Stimulated activated CD8-positive, alpha-beta memory T cell treated with anti-CD3 and anti-CD28 coated beads, Interleukin-15, amount 100 ng/mL, for 4 hours (primary cell): Measurements from ENCODE around the gene PSMD5.
A peak's percentile ranks its signal among the peaks of the same experiment; 100 is the strongest.
"Not testable (repeated sequence)": the region's sequence is repeated elsewhere in the genome, so short reads cannot be mapped to it uniquely, and the experiment has no call there.

Source experiments
- DNase-seq, 2 donors: peaks; one replicate each; pipeline ENCODE4 v3.0.0-alpha.2; 2020; ENCODE audit warnings: low read depth in 2 of 2

The PSMD5 gene

DNA sequence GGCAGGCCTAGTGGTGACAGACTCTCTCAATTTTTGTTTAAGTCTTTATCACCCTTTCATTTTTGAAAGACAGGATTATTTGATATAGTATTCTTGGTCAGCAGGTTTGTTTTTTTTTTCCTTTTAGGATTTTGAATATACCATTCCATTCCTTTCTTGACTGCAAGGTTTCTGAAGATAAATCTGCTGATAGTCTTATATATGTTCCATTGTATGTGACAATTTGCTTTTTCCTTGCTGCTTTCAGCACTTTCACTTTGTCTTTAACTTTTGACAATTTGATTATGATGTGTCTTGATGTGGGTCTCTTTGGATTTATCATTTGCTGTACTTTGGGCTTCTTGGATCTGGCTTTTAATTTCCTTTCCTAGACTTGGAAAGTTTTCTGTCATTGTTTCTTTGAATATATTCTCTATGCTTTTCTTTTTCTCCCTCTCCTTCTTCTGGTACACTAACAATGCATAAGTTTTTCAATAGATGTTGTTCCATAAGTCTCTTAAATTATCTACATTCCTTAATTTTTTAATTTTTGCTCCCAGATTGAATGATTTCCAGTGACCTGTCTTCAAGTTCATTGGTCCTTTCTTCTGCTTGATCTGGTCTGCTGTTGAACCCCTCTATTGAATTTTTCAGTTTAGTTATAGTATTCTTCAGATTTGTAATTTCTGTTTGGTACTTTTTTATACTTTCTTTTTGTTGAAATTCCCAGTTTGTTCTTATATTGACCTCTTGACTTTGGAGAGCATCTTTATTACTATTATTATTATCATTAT lies 34.9 kb downstream of the PSMD5 start:
- DNase-seq: no peak

DNA sequence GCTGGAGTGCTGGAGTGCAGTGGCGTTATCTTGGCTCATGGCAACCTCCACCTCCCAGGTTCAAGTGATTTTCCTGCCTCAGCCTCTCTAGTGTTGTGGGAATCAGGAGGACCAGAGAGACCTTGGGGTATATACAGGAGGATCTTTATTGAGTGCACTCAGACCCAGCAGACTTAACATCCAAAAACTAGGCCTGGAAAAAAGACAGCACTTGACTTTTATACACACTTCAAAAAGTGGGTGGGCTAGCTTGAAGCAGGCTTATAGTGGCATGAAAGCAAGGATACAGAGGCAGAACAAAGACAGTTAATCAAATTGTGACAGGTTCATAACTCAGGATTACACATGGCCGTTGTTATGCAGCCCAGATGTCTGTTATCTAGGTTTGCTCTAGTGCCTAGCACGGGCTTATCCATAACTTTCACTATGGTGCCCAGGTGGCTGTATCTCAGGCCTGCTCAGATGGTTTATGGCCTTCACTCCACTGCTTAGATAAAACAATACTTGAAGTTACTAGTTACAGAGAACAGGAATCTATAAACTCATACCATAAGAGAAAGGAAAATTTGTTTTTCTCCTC lies 37.8 kb downstream of the PSMD5 start:
- not testable (repeated sequence) for DNase-seq

DNA sequence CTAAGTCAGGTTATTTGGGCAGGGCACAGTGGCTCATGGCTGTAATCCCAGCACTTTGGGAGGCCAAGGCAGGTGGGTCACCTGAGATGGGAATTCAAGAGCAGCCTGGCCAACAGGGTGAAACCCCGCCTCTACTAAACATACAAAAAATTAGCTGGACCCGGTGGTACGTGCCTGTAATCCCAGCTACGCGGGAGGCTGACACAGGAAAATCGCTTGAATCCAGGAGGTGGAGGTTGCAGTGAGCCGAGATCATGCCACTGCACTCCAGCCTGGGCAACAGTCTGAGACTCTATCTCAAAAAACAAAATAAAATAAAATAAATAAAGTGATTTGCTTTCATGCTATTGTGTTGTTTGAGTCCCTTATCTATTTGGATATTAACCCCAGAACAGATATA lies 41.3 kb downstream of the PSMD5 start:
- no peak for DNase-seq

DNA sequence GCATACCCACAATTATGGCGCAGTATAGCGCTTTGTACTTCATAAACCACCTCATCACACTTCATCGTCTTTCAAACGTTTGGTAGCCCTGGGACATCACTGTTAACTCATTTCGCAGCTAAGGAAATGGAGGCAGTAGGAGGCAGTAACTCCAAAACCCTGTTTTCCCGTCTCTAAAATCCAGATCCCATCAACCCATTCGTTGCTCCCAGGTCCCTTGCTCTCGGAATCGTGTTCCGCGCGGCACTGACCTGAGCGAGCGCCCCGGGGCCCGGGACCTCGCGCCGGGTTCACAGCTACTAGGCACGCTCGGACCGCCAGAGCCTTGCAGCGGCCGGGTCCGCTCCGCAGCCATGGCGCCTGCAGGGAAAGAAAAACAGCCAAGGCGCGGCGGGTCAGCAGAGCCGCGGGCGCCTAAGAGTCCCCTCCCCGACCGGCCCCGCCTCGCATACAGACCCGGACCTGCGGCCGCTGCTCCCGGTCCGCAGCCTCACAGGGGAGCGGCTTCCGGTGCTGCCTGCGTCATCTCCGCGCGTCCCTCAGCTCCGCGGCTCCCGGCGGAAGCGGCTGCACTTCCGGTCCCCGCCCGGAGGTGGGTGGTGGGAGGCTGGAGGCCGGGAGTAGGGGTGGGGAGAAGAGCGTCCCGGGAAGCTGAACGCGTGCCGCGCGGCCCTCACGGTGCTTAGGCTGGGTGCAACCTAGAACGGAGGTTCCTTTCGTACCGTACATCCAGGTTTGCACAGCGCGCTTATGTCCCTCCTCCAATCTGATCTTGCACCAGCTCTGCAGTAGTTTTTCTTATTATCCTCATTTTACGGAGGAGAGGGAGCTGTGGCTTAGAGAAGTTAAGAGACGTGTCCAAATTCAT lies 49.6 kb downstream of the PSMD5 start, which contains the start of gene FBXW2:
Gene FBXW2, minus strand, starts transcription at position 519 of the 868 bp plus-strand sequence. CDS start 5,158 bp downstream, outside the sequence.
- DNase-seq: peak; percentile 65 to 75

DNA sequence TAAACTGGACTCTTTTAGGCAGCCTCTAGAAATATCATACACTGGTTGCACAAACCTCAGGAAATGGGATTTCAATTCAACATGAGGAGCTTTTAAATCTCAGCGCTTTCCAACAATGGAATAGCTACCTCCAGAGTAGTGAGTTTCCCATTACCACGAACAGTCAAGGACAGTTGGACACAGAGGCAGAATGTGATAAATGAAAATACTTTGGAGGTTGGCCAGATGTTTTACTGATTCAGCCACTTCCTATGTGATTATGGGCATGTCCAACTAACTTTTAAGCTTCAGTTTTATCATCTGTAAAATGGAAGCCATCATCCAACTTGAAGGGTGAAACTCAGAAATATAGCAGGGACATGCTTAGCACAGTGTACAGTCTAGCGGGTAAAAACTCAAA lies 51.6 kb downstream of the PSMD5 start:
- DNase-seq: no peak

DNA sequence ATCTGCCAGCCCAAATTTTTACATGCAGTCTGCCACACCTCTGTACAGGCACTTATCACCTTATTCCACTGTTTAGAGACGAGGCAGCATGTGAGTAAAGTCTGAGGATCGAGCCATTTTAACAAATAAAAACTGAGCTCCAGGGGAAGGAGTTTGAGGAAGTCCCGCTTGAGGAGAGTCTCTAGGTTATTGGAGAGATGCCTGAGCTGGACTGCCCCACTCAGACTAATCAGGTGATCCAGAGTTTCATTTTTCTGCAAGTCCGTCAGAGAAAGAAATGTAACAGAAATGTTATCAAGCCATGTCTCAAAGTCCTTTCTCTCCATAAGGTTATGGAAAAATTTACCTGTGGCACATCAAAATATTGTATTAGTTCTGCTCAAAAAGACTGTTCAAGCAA lies 54.8 kb downstream of the PSMD5 start:
- no peak for DNase-seq

DNA sequence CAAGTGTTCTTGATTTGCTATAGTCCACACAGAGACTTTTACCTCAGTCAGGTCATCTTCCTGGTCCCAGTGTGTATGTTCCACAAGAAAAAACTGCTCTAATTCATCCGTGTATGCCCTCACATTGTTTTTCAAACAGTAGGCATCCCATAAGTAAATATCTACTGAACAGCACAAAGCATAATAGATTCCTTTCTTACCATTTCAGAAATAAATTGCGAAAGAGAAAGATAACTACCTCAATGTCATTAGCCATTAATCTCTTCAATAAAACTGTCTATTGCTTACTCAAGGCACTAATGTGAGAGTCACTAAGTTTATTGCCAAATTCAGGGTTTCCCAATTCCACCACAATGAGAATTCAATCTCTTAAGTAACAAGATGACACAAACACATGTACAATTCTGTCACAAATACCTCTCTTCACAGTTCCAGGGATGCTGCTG lies 59.1 kb downstream of the PSMD5 start:
- no peak for DNase-seq

DNA sequence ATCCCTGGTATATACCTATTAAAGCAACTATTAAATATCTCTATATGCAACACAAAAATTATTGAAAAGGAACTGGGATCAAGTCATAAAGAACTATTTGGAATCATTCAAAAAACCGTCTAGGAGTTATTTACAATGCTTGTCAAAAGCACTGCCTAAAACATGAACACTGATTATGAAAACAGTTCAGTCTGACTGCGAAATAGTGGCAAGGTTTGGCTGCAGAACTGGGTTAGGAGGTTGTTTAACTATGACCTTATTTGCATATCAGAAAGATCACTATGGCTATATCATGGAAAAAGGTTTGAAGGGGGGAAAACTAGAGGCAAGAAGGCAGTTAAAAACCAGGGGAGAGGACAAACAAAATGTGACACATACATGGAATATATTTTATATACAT lies 61.5 kb downstream of the PSMD5 start:
- no peak for DNase-seq

DNA sequence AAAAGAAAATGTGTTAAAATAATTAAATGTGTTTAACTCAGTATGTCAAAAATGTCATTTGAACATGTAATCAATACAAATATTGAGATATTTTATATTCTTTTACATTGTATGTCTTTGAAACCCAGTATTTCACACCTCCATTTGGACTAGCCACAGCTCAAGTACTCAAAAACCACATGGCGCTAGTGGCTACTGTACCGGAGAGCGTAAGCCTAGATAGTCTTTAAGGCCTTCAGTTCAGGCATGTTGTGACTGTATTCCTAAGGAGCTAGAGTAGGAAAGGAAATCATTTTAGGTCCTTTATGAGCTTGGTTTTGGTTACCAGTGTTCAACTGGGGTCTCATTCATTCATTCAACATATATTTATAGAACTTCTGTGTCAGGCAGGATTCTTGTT lies 62.4 kb downstream of the PSMD5 start:
- no peak for DNase-seq

DNA sequence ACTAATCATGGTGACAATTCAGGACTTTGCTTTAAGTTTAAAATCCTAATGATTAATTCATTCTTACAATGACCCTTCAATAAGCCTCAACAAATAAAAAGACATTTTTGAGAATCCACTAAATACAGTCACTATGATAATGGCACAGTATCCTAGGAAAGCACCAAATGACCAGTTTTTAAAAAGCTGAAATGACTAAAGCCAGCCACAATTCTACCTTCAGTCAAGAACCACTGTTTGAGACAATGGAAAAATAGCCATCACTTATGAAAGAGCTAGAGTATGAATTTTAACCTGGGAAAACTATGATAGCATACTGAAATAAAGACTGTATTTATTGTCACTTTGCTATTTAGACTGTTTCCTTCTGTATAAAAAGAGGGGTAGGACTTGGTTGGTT lies 63.5 kb downstream of the PSMD5 start:
- no peak for DNase-seq

DNA sequence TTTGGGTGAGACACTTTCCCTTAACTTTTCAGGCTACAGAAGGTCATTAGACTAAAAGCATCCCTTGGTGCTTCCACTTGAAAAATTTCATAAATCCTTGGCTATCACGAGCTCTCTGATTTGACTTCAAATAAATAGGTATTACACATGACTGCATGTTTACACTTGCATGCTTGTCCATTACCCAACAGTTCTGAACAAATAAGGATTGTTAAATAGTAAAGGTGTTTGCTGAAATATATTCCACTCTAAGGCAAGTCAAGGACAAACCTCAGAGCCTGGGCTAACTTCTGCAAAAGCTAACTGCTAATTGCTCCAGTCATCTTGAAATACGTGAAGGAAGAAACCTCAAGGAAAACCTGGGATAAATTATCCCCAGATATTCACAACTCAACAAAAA lies 64.0 kb downstream of the PSMD5 start:
- no peak for DNase-seq

DNA sequence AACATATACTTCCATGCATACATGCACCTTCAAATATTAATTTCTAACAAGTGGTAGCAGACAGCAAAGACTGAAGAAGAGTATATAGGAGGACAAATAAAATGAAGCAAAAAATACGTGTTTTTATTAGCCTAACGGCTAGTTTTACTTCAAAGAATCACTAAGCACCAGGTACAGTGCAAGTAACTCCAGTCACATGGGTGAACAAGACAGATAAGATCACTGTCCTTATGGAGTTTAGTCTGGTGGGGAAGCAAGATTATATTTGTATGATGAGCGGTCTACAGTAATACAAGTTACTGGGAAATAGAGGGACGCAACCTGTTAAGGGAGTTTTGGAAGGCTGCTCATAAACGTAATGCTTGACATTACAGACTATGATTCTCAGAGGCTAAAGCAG lies 65.5 kb downstream of the PSMD5 start:
- no peak for DNase-seq

DNA sequence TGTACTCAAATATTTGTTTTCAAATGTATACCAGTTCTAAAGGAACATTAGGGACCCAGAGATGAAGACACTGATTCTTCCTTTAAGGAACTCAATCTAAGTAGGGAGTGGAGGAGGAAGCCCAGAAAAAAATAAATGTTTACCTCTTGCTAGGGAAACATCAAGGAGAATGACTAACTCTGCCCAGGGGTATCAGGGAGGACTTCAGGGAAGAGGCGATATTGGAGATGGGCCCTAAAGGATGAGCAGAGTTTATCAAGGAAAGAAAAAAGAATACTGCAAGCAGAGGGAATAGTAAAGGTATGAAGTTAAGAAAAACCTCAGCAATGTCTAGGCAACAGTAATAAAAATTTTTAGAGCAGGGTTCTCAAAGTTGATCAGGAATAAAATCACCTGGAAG lies 65.9 kb downstream of the PSMD5 start:
- DNase-seq: no peak

DNA sequence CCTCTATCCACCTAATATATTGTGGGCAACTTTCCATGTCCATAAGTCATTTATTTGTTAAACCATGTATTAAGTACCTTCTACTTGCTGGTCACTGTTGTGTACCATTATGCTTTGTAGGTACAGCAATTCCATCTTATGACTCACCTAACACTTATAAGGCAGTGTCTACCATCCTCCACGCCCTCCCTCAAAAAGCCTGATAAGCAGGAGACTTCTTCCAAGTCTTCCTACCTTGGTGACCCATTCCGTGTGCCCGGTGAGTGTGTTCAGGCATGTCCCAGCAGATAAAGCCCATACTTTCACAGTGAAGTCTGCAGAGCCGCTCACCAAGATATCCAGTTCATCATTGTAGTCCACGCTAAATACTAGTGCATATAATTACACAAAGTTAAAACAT lies 66.9 kb downstream of the PSMD5 start:
- DNase-seq: no peak

DNA sequence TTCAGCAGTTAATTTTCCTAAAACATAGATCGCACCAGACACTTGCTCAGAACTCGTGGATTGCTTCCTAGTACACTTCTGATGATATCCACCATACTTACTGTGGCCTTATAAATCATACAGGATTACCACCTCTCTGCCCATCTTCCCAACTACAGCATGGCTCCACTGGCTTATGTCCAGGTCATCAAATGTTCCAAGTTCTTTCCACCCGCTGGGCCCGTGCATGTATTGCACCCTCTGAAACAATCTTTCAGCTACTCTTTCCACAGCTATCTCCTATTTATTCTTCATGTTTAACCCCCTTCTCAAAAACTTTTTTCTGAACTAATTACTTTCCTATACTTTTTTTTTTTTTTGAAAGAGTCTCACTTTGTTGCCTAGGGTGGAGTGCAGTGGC lies 68.0 kb downstream of the PSMD5 start:
- no peak for DNase-seq

DNA sequence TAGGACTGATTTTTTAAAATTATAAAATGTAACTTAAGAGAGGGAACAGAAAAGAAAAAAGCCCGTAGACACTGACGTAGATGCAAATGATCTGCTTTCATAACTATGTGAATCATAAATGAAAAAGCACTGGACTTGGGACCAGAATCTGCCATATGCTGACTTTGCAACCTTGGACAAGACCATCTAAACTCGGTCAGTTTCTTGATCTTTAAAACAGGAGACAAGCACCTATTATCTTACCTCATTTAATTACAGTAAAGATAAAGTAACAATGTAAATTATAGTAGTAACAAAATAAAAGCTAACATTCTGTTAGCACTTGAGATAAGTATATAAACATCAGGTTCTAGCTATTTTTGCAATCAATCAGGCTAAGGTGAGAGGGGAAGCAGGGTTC lies 69.5 kb downstream of the PSMD5 start:
- no peak for DNase-seq

DNA sequence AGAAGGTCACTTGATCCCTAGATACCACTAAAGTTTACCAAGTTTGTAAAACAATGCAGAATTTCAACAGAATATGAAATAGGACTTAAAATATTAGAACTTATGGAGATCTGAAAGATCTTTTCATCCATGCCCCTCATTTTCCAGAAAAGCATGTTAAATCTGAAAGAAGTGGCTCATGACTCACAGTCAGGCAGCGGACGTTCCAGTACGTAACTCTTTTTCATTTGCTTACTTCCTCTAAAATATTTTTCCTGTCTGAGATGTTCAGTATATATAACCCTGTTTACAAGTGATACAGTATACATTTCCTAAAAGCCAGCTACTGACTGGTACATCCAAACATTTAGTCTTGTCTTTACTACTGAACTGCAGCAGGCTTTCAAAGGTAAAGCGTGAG lies 71.8 kb downstream of the PSMD5 start:
- DNase-seq: no peak

DNA sequence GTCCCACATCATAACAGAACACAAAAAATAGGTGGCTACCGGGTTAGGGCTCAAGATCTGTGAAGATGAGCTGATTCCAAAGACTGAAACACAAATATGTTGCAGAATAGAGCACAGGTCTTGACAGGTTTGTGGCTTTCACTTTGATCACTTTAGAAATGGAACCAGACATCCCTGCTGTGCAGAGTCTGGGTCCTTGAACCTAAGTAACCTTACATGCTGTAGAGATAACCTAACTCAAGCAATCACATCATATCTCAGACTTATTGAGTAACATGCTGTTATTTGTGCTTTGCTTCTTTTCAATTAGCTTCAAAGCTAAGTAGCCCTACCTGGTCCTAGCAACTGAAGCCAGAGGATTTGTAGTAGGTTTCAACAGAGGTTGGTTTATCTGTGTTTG lies 73.8 kb downstream of the PSMD5 start:
- no peak for DNase-seq

DNA sequence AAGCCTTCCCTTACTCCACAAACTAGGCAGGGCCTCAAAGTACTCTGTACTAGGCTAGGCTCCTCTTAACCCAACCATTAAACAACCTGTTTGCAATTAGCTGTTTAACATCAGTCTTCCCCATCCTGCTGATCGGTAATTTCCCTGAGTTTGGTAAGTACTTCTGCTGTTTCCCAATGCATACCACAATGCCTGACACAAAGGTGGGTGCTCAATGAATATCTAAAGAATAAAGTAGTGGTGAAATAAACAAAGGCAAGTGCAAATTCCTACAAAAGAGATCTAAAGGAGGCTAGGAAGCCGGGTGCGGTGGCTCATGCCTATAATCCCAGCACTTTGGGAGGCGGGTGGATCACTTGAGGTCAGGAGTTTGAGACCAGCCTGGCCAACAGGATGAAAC lies 74.5 kb downstream of the PSMD5 start:
- no peak for DNase-seq

DNA sequence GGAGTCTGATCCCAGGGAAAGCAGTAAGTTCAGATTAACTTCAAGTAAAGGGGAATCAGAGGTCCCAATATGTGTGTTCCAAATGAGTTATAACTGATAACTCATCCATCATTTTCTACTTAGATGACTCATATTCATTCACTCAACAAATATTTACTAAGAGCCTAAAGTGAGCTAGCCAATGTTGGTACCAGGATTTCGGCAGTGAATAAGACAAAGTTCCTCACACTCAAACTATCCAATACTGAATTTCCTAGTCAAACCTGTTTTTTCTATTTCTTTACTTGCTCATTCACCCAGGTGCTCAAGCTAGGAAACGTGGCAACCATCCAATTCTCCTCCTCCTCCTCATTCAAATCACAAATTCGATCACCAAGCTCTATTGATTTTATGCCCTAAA lies 75.3 kb downstream of the PSMD5 start:
- no peak for DNase-seq
